Measurements from ENCODE around the gene SLC23A2.
"Not testable (repeated sequence)": the region's sequence is repeated elsewhere in the genome, so short reads cannot be mapped to it uniquely, and the experiment has no call there.

The SLC23A2 gene

GRCh38 chr20:4883546-4883945 lies 117.8 kb downstream of the SLC23A2 start:
- DNase-seq (ENCODE audit: insufficient read length, low spot score) = no peak
- no peak for FAIRE-seq

- DNase-seq (ENCODE audit: insufficient read length, low spot score) = no peak
- no peak for FAIRE-seq
These were observed 118.3 kb downstream of the SLC23A2 start for GRCh38 chr20:4883051-4883450.

GRCh38 chr20:4881006-4881730 lies 120.1 kb downstream of the SLC23A2 start:
- DNase-seq (ENCODE audit: insufficient read length, low spot score) = no peak
- no peak for FAIRE-seq

- no peak for FAIRE-seq
- no peak for DNase-seq (ENCODE audit: insufficient read length, low spot score)
These were observed 121.3 kb downstream of the SLC23A2 start for GRCh38 chr20:4880051-4880450.

- not testable (repeated sequence) for FAIRE-seq; DNase-seq (ENCODE audit: insufficient read length, low spot score)
These were observed 123.2 kb downstream of the SLC23A2 start for GRCh38 chr20:4878099-4878498.

GRCh38 chr20:4876731-4877130 lies 124.6 kb downstream of the SLC23A2 start:
- no peak for FAIRE-seq

GRCh38 chr20:4876301-4876700 lies 125.0 kb downstream of the SLC23A2 start:
- DNase-seq (ENCODE audit: insufficient read length, low spot score) = no peak
- no peak for FAIRE-seq

More at GRCh38 chr20:4876731-4877130, 124.6 kb downstream of the SLC23A2 start:
- DNase-seq (ENCODE audit: insufficient read length, low spot score) = no peak

- no peak for DNase-seq (ENCODE audit: insufficient read length, low spot score)
- FAIRE-seq = no peak
These were observed 125.7 kb downstream of the SLC23A2 start for GRCh38 chr20:4875578-4876067.

GRCh38 chr20:4873396-4873795 lies 127.9 kb downstream of the SLC23A2 start:
- FAIRE-seq = no peak
- no peak for DNase-seq (ENCODE audit: insufficient read length, low spot score)

GRCh38 chr20:4871486-4871885 lies 129.8 kb downstream of the SLC23A2 start:
- DNase-seq (ENCODE audit: insufficient read length, low spot score) (no peak), FAIRE-seq (no peak)

- no peak for FAIRE-seq
These were observed 130.4 kb downstream of the SLC23A2 start for GRCh38 chr20:4870906-4871305.

GRCh38 chr20:4869290-4870193 lies 131.8 kb downstream of the SLC23A2 start:
- FAIRE-seq = no peak
- no peak for DNase-seq (ENCODE audit: insufficient read length, low spot score)

More at GRCh38 chr20:4870906-4871305, 130.4 kb downstream of the SLC23A2 start:
- DNase-seq (ENCODE audit: insufficient read length, low spot score) = no peak

GRCh38 chr20:4867051-4867450 lies 134.3 kb downstream of the SLC23A2 start:
- no peak for FAIRE-seq
- no peak for DNase-seq (ENCODE audit: insufficient read length, low spot score)

GRCh38 chr20:4866429-4866828 lies 134.9 kb downstream of the SLC23A2 start:
- DNase-seq (ENCODE audit: insufficient read length, low spot score) (no peak), FAIRE-seq (no peak)

GRCh38 chr20:4864311-4864752 lies 137.0 kb downstream of the SLC23A2 start:
- FAIRE-seq (no peak), DNase-seq (ENCODE audit: insufficient read length, low spot score) (no peak)

GRCh38 chr20:4862661-4863060 lies 138.6 kb downstream of the SLC23A2 start:
- DNase-seq (ENCODE audit: insufficient read length, low spot score) (no peak), FAIRE-seq (no peak)

GRCh38 chr20:4861961-4862360 lies 139.3 kb downstream of the SLC23A2 start:
- no peak for FAIRE-seq
- DNase-seq (ENCODE audit: insufficient read length, low spot score) = no peak

- DNase-seq (ENCODE audit: insufficient read length, low spot score) (no peak), FAIRE-seq (no peak)
These were observed 143.3 kb downstream of the SLC23A2 start for GRCh38 chr20:4858000-4858399.

- FAIRE-seq (no peak), DNase-seq (ENCODE audit: insufficient read length, low spot score) (no peak)
These were observed 145.1 kb downstream of the SLC23A2 start for GRCh38 chr20:4856022-4856755.

GRCh38 chr20:4855555-4855954 lies 145.8 kb downstream of the SLC23A2 start:
- DNase-seq (ENCODE audit: insufficient read length, low spot score) (no peak), FAIRE-seq (no peak)

- FAIRE-seq (no peak), DNase-seq (ENCODE audit: insufficient read length, low spot score) (no peak)
These were observed 146.2 kb downstream of the SLC23A2 start for GRCh38 chr20:4855097-4855496.
